KMS-11 (cell line): Measurements from ENCODE around the gene ACSF3.

ENCODE experiments used
- H2AFZ ChIP-seq: fragments of 200-600 bp; sonication (generic); 2 replicates; pipeline ENCODE4 v1.6.1; 2016; ENCODE audit warnings: antibody characterized with exemption, mixed run types, low read depth
- H3K27ac ChIP-seq: fragments of 200-600 bp; sonication (generic); 2 replicates; pipeline ENCODE4 v1.6.1; 2016; ENCODE audit warnings: mild to moderate bottlenecking, mixed run types
- H3K27me3 ChIP-seq: fragments of 200-600 bp; sonication (generic); 2 replicates; pipeline ENCODE4 v1.6.1; 2017; ENCODE audit warnings: mild to moderate bottlenecking, low read depth, mixed run types, moderate library complexity; ENCODE audit not compliant: insufficient read depth
- H3K36me3 ChIP-seq: fragments of 200-600 bp; sonication (generic); 2 replicates; pipeline ENCODE4 v1.6.1; 2017; ENCODE audit warnings: mild to moderate bottlenecking, mixed run types; ENCODE audit not compliant: insufficient read depth
- H3K4me1 ChIP-seq: fragments of 200-600 bp; sonication (generic); 2 replicates; pipeline ENCODE4 v1.6.1; 2016; ENCODE audit warnings: mild to moderate bottlenecking, low read depth, mixed run types; ENCODE audit not compliant: poor library complexity, severe bottlenecking
- H3K4me2 ChIP-seq: fragments of 200-600 bp; sonication (generic); 2 replicates; pipeline ENCODE4 v1.7.0; 2016; ENCODE audit warnings: mild to moderate bottlenecking, mixed run types
- H3K4me3 ChIP-seq: fragments of 200-600 bp; sonication (generic); IDR thresholded peaks from 2 replicates; pipeline ENCODE4 v1.6.1; 2017; ENCODE audit warnings: low read depth, low read length, mixed read lengths; ENCODE audit not compliant: insufficient read depth
- H3K79me2 ChIP-seq: fragments of 200-600 bp; sonication (generic); 2 replicates; pipeline ENCODE4 v1.6.1; 2016; ENCODE audit warnings: low read depth, mixed run types; ENCODE audit not compliant: insufficient read depth
- H3K9ac ChIP-seq: fragments of 200-600 bp; sonication (generic); 2 replicates; pipeline ENCODE4 v1.6.1; 2016; ENCODE audit warnings: mild to moderate bottlenecking, mixed run types
- H4K20me1 ChIP-seq: fragments of 200-600 bp; sonication (generic); 2 replicates; pipeline ENCODE4 v1.6.1; 2016; ENCODE audit warnings: mild to moderate bottlenecking, mixed run types; ENCODE audit not compliant: insufficient read depth
- CTCF ChIP-seq: fragments of 200-600 bp; sonication (generic); conservative IDR thresholded peaks from 2 replicates; pipeline ENCODE4 v1.6.1; 2017; ENCODE audit warnings: low read depth, mild to moderate bottlenecking, antibody characterized with exemption, low read length, moderate library complexity, mixed read lengths

ACSF3 gene

GRCh38 chr16:89111263-89111662, 17.6 kb downstream of the ACSF3 start:
- H3K27ac ChIP-seq = no peak overlapping the region
- H3K4me3 ChIP-seq = no peak overlapping the region

GRCh38 chr16:89112377-89113151, 18.9 kb downstream of the ACSF3 start:
- no peak overlapping the region for H3K27ac ChIP-seq
- no peaks in the 10 kb centered on the region for H4K20me1 ChIP-seq
- no peaks in the 10 kb centered on the region for H3K36me3 ChIP-seq

More at GRCh38 chr16:89111263-89111662, 17.6 kb downstream of the ACSF3 start:
- Histone ChIP-seq H2AFZ (no peak overlapping the region), H3K4me1 (no peaks in the 10 kb centered on the region), H3K79me2 (no peaks in the 10 kb centered on the region), H3K36me3 (no peaks in the 10 kb centered on the region), H4K20me1 (no peaks in the 10 kb centered on the region), H3K4me2 (no peak overlapping the region), H3K27me3 (no peaks in the 10 kb centered on the region), H3K9ac (no peak overlapping the region)
- TF ChIP-seq CTCF = no peak

GRCh38 chr16:89113152-89113547, 19.5 kb downstream of the ACSF3 start:
- no peak for TF ChIP-seq CTCF
- Histone ChIP-seq H3K27me3 (no peaks in the 10 kb centered on the region), H4K20me1 (no peaks in the 10 kb centered on the region), H3K4me3 (no peak overlapping the region), H3K4me2 (no peak overlapping the region), H3K36me3 (no peaks in the 10 kb centered on the region), H3K79me2 (no peaks in the 10 kb centered on the region), H3K9ac (no peak overlapping the region), H2AFZ (no peak overlapping the region), H3K4me1 (no peaks in the 10 kb centered on the region), H3K27ac (no peak overlapping the region)

More at GRCh38 chr16:89112377-89113151, 18.9 kb downstream of the ACSF3 start:
- Histone ChIP-seq H3K4me3 (no peak overlapping the region), H3K9ac (no peak overlapping the region), H3K4me2 (no peak overlapping the region), H2AFZ (no peak overlapping the region), H3K27me3 (no peaks in the 10 kb centered on the region), H3K4me1 (no peaks in the 10 kb centered on the region), H3K79me2 (no peaks in the 10 kb centered on the region)
- TF ChIP-seq CTCF = no peak

GRCh38 chr16:89113661-89114060, 20.0 kb downstream of the ACSF3 start:
- no peak overlapping the region for H3K4me3 ChIP-seq
- no peak overlapping the region for H3K4me2 ChIP-seq
- H3K27ac ChIP-seq = no peak overlapping the region

More at GRCh38 chr16:89113661-89114060, 20.0 kb downstream of the ACSF3 start:
- no peaks in the 10 kb centered on the region for H3K27me3 ChIP-seq
- H3K9ac ChIP-seq = no peak overlapping the region
- no peaks in the 10 kb centered on the region for H3K4me1 ChIP-seq
- H4K20me1 ChIP-seq = no peaks in the 10 kb centered on the region
- no peaks in the 10 kb centered on the region for H3K36me3 ChIP-seq
- no peaks in the 10 kb centered on the region for H3K79me2 ChIP-seq
- TF ChIP-seq CTCF = no peak
- H2AFZ ChIP-seq = no peak overlapping the region
